HepG2 (cell line): ENCODE results near the gene GTF2H4. TPM values are rescaled to one million over a fixed set of nuclear protein-coding genes. Genes with fewer than 3 reads are reported as not detected.

Experiments
- ATAD3A ChIP-seq: sonication (generic); formaldehyde crosslinking; IDR thresholded peaks from 2 replicates; pipeline ENCODE4 v1.4.0; 2020; ENCODE audit warnings: missing genetic modification reagents
- ATF7-NPFF ChIP-seq: sonication (generic); formaldehyde crosslinking; IDR thresholded peaks from 2 replicates; pipeline ENCODE4 v1.8.1; 2023; ENCODE audit warnings: mild to moderate bottlenecking, low read depth, missing genetic modification reagents, moderate library complexity
- CHCHD3 ChIP-seq: sonication (generic); formaldehyde crosslinking; IDR thresholded peaks from 2 replicates; pipeline ENCODE4 v1.8.0; 2022; ENCODE audit warnings: mild to moderate bottlenecking, missing genetic modification reagents, moderate library complexity
- CHD2 ChIP-seq: IDR thresholded peaks from 2 replicates; pipeline ENCODE4 v1.6.1; 2011; ENCODE audit warnings: low read depth, low read length, improper control_type of control experiment
- DMAP1 ChIP-seq: IDR thresholded peaks from 2 replicates; pipeline ENCODE4 v1.6.1; 2016
- DNMT1 ChIP-seq: sonication (generic); formaldehyde crosslinking; IDR thresholded peaks from 2 replicates; pipeline ENCODE4 v1.5.1; 2020; ENCODE audit warnings: mild to moderate bottlenecking, missing genetic modification reagents
- NCOA2 ChIP-seq: sonication (generic); formaldehyde crosslinking; IDR thresholded peaks from 2 replicates; pipeline ENCODE4 v1.8.0; 2022; ENCODE audit warnings: inconsistent platforms
- ZIK1 ChIP-seq: sonication (generic); formaldehyde crosslinking; IDR thresholded peaks from 2 replicates; pipeline ENCODE4 v1.5.0; 2020; ENCODE audit warnings: mild to moderate bottlenecking, low read depth, missing genetic modification reagents, borderline replicate concordance
- ZKSCAN5 ChIP-seq: sonication (generic); formaldehyde crosslinking; IDR thresholded peaks from 2 replicates; pipeline ENCODE4 v1.5.1; 2020; ENCODE audit warnings: mild to moderate bottlenecking, missing genetic modification reagents
- ZNF30 ChIP-seq: sonication (generic); formaldehyde crosslinking; IDR thresholded peaks from 2 replicates; pipeline ENCODE4 v1.5.0; 2020; ENCODE audit warnings: mild to moderate bottlenecking, missing genetic modification reagents
- ZNF549 ChIP-seq: sonication (generic); formaldehyde crosslinking; IDR thresholded peaks from 2 replicates; pipeline ENCODE4 v1.5.0; 2020; ENCODE audit warnings: missing genetic modification reagents
- ZNF790 ChIP-seq: sonication (generic); formaldehyde crosslinking; IDR thresholded peaks from 2 replicates; pipeline ENCODE4 v1.8.0; 2022; ENCODE audit warnings: missing genetic modification reagents, mild to moderate bottlenecking, borderline replicate concordance
- polyA plus RNA-seq, 8 experiments: library from polyadenylated mRNA; depleted of rRNA in 3 of 8; stranded (reverse) in 7 of 8; unstranded in 1 of 8; fragments of >200 nt; fragmentation: Illumina TruSeq in 4 of 8; extraction: Trizol in 4 of 8; gene quantifications; 2 replicates each; pipeline versions ENCODE4 v1.2.1 to v1.2.3, GENCODE V29; 2011 to 2016; ENCODE audit warnings: low read depth in 4 of 8, missing spikeins in 1 of 8, mixed read lengths in 1 of 8; ENCODE audit not compliant: insufficient read depth in 1 of 8
- total RNA-seq, 5 experiments: library from RNA; depleted of rRNA; stranded (reverse); fragments of >200 nt; fragmentation: Illumina TruSeq; extraction: Trizol; gene quantifications; 2 replicates each; pipeline ENCODE4 v1.2.3, GENCODE V29; 2016; ENCODE audit warnings: low read depth in 1 of 5
- TF ChIP-seq, protein P1 (sequence below): IDR thresholded peaks from 2 replicates; pipeline ENCODE4 v1.6.1; 2018; ENCODE audit warnings: missing genetic modification reagents
- TF ChIP-seq, protein P2 (sequence below): sonication (generic); formaldehyde crosslinking; IDR thresholded peaks from 2 replicates; pipeline ENCODE4 v1.4.0; 2020; ENCODE audit warnings: missing genetic modification reagents
- TF ChIP-seq, protein P3 (sequence below): fragments of 450-650 bp; IDR thresholded peaks from 2 replicates; pipeline ENCODE4 v1.6.1; 2017; ENCODE audit warnings: mild to moderate bottlenecking
- TF ChIP-seq, protein P4 (sequence below): sonication (generic); formaldehyde crosslinking; IDR thresholded peaks from 2 replicates; pipeline ENCODE4 v1.5.0; 2020; ENCODE audit warnings: mild to moderate bottlenecking, missing genetic modification reagents, borderline replicate concordance
- TF ChIP-seq, protein P5 (sequence below): sonication (generic); formaldehyde crosslinking; IDR thresholded peaks from 2 replicates; pipeline ENCODE4 v1.8.0; 2022; ENCODE audit warnings: mild to moderate bottlenecking, missing genetic modification reagents

GTF2H4 gene
- total and polyA plus RNA-seq, 2 of the 13 experiments (the other 11 are each of a cell fraction or from before 2014, with no cell fraction given), result 15.9 to 49.3 TPM

DNA sequence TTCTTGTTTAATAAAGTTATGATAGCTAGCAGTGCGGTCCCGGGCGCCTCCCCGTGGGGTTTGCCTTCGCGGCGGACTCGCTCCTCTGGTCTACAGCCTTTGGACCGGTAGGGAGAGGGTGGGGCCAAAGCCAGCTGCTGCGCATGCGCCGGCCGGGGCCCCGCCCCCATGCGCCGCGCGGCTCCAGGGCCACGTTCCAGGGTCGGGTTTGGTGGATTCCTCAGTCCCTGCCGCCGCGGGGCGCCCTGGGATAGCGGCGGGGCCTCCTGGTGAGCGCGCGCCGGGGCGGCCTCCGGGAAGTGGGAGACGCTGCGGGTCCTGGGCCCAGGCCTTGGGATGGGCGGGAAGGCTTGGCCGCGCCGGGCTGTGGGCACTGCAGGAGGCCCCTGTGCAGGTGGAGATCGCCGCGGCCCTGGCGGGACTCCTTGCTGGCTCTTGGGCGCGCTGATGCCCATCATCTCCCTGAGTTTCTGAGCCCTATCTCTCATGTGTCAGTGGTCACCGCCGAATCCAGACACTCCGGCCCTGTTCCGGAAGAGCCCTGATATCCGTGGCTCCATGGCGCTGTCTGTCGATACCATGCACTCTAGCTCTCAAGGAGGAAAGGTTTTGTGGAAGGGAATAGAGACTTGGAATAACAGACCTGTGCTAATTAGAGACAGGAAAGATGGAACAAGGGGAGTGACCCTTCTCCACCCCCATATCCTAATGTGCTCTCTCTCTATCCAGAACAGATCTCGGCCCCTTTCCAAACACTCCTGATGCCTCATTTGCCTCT, 6.3 kb downstream of the GTF2H4 start, which contains the start of gene VARS2 (continued):
- TF ChIP-seq, protein P1, sequence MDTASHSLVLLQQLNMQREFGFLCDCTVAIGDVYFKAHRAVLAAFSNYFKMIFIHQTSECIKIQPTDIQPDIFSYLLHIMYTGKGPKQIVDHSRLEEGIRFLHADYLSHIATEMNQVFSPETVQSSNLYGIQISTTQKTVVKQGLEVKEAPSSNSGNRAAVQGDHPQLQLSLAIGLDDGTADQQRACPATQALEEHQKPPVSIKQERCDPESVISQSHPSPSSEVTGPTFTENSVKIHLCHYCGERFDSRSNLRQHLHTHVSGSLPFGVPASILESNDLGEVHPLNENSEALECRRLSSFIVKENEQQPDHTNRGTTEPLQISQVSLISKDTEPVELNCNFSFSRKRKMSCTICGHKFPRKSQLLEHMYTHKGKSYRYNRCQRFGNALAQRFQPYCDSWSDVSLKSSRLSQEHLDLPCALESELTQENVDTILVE (CRISPR knock-in tag), result peak; percentile 90
- TF ChIP-seq, protein P2, sequence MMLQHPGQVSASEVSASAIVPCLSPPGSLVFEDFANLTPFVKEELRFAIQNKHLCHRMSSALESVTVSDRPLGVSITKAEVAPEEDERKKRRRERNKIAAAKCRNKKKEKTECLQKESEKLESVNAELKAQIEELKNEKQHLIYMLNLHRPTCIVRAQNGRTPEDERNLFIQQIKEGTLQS, result peak; percentile 83; the same call in 1 of the 2 replicates
- TF ChIP-seq, protein P3, sequence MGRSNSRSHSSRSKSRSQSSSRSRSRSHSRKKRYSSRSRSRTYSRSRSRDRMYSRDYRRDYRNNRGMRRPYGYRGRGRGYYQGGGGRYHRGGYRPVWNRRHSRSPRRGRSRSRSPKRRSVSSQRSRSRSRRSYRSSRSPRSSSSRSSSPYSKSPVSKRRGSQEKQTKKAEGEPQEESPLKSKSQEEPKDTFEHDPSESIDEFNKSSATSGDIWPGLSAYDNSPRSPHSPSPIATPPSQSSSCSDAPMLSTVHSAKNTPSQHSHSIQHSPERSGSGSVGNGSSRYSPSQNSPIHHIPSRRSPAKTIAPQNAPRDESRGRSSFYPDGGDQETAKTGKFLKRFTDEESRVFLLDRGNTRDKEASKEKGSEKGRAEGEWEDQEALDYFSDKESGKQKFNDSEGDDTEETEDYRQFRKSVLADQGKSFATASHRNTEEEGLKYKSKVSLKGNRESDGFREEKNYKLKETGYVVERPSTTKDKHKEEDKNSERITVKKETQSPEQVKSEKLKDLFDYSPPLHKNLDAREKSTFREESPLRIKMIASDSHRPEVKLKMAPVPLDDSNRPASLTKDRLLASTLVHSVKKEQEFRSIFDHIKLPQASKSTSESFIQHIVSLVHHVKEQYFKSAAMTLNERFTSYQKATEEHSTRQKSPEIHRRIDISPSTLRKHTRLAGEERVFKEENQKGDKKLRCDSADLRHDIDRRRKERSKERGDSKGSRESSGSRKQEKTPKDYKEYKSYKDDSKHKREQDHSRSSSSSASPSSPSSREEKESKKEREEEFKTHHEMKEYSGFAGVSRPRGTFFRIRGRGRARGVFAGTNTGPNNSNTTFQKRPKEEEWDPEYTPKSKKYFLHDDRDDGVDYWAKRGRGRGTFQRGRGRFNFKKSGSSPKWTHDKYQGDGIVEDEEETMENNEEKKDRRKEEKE, result no peak
- TF ChIP-seq ZNF549 (CRISPR knock-in tag) (peak; percentile 56; the same call in 1 of the 2 replicates), NCOA2 (CRISPR knock-in tag) (peak; percentile 58), ATF7-NPFF (CRISPR knock-in tag) (peak; percentile 99), ZNF30 (peak; percentile 89), ZIK1 (peak; percentile 96; the same call in 1 of the 2 replicates), CHD2 (0 out of 2 replicates have a peak, but pooled peaks have one; percentile 3), ZKSCAN5 (CRISPR knock-in tag) (peak; percentile 53), DNMT1 (CRISPR knock-in tag) (no peak), ATAD3A (CRISPR knock-in tag) (peak; percentile 92; the same call in 1 of the 2 replicates), DMAP1 (CRISPR knock-in tag) (peak; percentile 89), CHCHD3 (CRISPR knock-in tag) (peak; percentile 87), ZNF790 (CRISPR knock-in tag) (peak; percentile 60; the same call in 1 of the 2 replicates)
- TF ChIP-seq, protein P4, sequence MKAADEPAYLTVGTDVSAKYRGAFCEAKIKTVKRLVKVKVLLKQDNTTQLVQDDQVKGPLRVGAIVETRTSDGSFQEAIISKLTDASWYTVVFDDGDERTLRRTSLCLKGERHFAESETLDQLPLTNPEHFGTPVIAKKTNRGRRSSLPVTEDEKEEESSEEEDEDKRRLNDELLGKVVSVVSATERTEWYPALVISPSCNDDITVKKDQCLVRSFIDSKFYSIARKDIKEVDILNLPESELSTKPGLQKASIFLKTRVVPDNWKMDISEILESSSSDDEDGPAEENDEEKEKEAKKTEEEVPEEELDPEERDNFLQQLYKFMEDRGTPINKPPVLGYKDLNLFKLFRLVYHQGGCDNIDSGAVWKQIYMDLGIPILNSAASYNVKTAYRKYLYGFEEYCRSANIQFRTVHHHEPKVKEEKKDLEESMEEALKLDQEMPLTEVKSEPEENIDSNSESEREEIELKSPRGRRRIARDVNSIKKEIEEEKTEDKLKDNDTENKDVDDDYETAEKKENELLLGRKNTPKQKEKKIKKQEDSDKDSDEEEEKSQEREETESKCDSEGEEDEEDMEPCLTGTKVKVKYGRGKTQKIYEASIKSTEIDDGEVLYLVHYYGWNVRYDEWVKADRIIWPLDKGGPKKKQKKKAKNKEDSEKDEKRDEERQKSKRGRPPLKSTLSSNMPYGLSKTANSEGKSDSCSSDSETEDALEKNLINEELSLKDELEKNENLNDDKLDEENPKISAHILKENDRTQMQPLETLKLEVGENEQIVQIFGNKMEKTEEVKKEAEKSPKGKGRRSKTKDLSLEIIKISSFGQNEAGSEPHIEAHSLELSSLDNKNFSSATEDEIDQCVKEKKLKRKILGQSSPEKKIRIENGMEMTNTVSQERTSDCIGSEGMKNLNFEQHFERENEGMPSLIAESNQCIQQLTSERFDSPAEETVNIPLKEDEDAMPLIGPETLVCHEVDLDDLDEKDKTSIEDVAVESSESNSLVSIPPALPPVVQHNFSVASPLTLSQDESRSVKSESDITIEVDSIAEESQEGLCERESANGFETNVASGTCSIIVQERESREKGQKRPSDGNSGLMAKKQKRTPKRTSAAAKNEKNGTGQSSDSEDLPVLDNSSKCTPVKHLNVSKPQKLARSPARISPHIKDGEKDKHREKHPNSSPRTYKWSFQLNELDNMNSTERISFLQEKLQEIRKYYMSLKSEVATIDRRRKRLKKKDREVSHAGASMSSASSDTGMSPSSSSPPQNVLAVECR, result peak; percentile 93
- TF ChIP-seq, protein P5, sequence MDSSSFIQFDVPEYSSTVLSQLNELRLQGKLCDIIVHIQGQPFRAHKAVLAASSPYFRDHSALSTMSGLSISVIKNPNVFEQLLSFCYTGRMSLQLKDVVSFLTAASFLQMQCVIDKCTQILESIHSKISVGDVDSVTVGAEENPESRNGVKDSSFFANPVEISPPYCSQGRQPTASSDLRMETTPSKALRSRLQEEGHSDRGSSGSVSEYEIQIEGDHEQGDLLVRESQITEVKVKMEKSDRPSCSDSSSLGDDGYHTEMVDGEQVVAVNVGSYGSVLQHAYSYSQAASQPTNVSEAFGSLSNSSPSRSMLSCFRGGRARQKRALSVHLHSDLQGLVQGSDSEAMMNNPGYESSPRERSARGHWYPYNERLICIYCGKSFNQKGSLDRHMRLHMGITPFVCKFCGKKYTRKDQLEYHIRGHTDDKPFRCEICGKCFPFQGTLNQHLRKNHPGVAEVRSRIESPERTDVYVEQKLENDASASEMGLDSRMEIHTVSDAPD (CRISPR knock-in tag), result peak; percentile 96
